ENCODE data around the gene GJC1.
"Not testable (repeated sequence)": the region's sequence is repeated elsewhere in the genome, so short reads cannot be mapped to it uniquely, and the experiment has no call there.

Gene GJC1

GRCh38 chr17:44812263-44812662, 17.8 kb downstream of the GJC1 start:
- H3K27ac ChIP-seq: no peak overlapping the region
- TF ChIP-seq ZFX (IDR thresholded peaks at IDR 0.05; ENCODE audit: borderline replicate concordance) (no peak), CTCF (IDR thresholded peaks at IDR 0.05) (no peak)

DNA sequence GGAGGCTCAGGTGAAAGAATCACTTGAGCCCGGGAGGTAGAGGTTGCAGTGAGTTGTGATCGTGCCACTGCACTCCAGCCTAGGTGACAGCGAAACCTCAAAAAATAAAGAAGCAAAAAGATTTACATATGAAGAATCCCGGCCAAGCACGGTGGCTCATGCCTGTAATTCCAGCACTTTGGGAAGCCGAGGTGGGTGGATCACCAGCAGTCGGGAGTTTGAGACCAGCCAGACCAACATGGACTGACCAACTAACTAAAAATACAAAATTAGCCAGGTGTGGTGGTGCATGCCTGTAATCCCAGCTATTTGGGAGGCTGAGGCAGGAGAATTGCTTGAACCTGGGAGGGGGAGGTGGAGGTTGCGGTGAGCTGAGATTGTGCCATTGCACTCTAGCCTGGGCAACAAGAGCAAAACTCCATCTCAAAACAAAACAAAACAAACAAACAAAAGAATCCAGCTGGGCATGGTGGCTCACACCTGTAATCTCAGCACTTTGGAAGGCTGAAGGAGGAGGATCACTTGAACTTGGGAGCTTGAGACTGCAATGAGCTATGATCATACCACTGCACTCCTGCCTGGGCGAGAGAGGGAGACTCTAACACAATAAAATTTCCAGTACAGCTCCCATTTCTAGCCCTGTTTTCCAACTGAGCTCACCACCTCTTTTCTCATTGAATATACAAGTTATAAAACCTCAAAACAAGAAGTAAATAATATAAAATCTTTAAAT, 21.3 kb downstream of the GJC1 start:
- H3K27ac ChIP-seq: not testable (repeated sequence)

DNA sequence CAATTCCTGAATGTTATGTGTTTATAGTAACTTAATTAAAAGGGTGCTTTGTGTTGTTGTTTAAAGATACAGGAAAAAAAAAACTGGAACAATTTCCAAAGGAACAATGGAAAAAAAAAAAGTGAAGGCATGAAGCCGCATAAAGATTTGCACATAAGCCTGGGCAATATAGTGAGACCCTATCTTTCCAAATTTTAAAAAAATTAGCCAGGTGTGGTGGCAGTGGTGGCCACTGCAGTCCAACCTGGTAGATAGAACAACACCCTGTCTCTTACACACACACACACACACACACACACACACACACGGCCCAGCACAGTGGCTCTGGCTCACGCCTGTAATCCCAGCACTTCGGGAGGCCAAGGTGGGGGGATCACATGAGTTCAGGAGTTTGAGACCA, 21.9 kb downstream of the GJC1 start:
- H3K27ac ChIP-seq: no peak overlapping the region
- no peak for TF ChIP-seq ZFX (IDR thresholded peaks at IDR 0.05; ENCODE audit: borderline replicate concordance)
- no peak for TF ChIP-seq CTCF (IDR thresholded peaks at IDR 0.05)

DNA sequence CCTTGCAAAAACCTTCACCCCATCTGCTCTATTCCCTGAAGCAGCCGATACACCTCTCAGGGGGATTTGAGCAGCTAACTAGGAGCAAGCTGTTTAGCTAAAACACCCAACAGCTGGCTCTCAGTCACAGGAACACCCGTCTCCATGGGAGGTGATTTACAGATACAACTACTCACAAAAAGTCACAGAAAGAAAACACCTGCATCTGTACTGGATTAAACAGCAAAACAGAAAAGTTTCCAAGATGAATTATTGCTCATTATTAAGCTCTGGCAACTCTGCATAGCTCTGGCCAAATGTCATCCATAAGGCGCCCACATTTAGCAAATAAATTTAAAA, 22.3 kb downstream of the GJC1 start:
- no peak overlapping the region for H3K27ac ChIP-seq

DNA sequence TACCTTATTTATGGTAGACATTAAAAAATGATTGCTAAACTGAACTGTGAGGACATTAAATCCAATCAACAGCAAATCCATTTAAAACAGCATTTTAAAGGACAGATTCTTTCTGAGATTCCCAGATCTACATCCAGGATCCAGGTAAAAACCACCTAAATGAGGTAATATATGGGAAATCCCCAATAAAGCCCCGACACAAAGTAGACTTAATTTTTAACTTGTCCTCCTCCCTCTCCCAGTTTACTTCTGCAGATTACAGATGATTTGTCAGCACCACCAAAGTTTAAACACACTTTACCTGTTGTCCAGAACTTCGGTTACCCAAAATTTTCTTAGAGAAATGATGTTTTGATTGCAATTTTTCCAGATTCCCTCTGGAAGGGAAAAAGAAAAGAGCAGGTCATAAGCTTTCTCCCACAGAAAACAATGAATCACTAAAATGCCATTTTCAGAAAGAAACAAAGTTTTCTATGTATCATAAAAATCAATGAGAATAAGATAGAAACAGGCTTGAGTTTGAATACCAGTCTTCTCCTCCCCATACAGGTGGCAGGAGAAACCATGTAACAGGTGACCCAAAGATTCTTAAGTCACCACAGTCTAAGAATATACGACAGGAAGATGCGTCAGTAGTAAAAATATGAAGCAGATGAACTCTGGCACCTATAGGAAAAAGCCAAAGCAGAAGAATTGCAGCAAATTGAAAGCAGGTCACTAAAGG, 22.8 kb downstream of the GJC1 start:
- no peak overlapping the region for H3K27ac ChIP-seq
- TF ChIP-seq CTCF (IDR thresholded peaks at IDR 0.05) (no peak), ZFX (IDR thresholded peaks at IDR 0.05; ENCODE audit: borderline replicate concordance) (no peak)

More for the DNA sequence above, 22.3 kb downstream of the GJC1 start:
- TF ChIP-seq CTCF (IDR thresholded peaks at IDR 0.05): no peak
- TF ChIP-seq ZFX (IDR thresholded peaks at IDR 0.05; ENCODE audit: borderline replicate concordance): no peak

- H3K27ac ChIP-seq: no peak overlapping the region
- TF ChIP-seq CTCF (IDR thresholded peaks at IDR 0.05) (no peak), ZFX (IDR thresholded peaks at IDR 0.05; ENCODE audit: borderline replicate concordance) (no peak)
Measured at GRCh38 chr17:44804302-44805089, 25.6 kb downstream of the GJC1 start.

- H3K27ac ChIP-seq: no peak overlapping the region
- TF ChIP-seq CTCF (IDR thresholded peaks at IDR 0.05) (no peak), ZFX (IDR thresholded peaks at IDR 0.05; ENCODE audit: borderline replicate concordance) (no peak)
Measured at GRCh38 chr17:44801880-44802279, 28.2 kb downstream of the GJC1 start.
